GM18951 (cell line): Measurements from ENCODE around the gene SUN3.

Source experiments
- POLR2A ChIP-seq: IDR thresholded peaks from 4 replicates; pipeline ENCODE4 v1.6.1; 2011; ENCODE audit warnings: mild to moderate bottlenecking; ENCODE audit not compliant: insufficient read length, insufficient read depth; ENCODE audit errors: extremely low read depth
- in situ Hi-C: fragments of 300-500 bp; cut with MboI; formaldehyde crosslinking; loops from one replicate; pipeline ENCODE4 v1.12.0; 2022; ENCODE audit warnings: low sequenced_read_pairs, mixed read lengths, inconsistent platforms; ENCODE audit not compliant: unreplicated experiment

Gene SUN3

GRCh38 chr7:48042216-48042615 is 13.3 kb upstream of the SUN3 start:
- in situ Hi-C loops: no loop called here
- no peak for TF ChIP-seq POLR2A

DNA sequence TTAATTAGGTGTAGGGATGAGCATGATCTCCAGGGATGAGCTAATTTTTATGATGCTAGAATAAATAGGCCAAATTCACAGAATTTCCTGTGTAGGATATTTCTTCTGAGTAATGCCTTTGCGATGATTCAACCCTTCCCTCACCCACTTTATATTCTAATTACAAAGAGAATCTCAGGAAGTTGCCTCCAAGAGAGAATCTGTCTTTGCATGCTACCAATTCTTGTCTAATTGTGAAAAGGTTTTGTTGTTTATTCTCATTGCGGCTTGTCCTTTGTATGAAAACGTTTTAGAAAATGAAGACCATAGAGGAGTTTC is 12.7 kb upstream of the SUN3 start:
- TF ChIP-seq POLR2A: no peak
- in situ Hi-C loops: no loop called here

- in situ Hi-C loops: no loop called here
These were observed 12.2 kb upstream of the SUN3 start for GRCh38 chr7:48040944-48041652.

DNA sequence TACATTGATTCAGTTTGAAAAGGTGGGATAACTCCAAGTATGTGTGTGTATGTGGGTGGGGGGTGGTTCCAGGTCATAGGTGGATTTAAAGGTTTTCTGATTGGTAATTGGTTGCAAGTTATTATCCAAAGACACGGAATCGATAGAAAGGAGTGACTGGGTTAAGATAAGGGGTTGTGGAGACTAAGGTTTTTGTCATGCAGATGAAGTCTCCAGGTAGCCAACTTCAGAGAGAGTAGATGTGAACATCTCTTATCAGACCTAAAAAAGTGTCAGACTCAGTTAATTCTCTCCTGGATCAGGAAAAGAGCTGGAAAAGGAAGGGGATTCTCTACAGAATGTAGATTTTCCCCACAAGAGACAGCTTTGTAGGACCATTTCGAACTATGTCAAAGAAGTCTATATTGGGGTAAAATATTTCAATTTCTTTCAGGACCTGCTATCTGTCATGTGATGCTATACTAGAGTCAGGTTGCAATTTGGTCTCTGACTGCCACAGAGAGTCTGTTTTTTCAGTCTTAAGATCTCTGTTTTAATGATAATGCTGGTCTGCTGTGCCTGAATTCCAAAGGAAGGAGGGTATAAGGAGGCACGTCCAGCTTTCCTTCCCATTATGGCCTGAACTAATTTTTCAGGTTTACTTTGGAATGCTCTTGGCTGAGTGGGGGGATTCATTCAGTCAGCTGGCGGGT is 10.1 kb upstream of the SUN3 start:
- in situ Hi-C loops: no loop called here
- TF ChIP-seq POLR2A: no peak

More at GRCh38 chr7:48040944-48041652, 12.2 kb upstream of the SUN3 start:
- no peak for TF ChIP-seq POLR2A

DNA sequence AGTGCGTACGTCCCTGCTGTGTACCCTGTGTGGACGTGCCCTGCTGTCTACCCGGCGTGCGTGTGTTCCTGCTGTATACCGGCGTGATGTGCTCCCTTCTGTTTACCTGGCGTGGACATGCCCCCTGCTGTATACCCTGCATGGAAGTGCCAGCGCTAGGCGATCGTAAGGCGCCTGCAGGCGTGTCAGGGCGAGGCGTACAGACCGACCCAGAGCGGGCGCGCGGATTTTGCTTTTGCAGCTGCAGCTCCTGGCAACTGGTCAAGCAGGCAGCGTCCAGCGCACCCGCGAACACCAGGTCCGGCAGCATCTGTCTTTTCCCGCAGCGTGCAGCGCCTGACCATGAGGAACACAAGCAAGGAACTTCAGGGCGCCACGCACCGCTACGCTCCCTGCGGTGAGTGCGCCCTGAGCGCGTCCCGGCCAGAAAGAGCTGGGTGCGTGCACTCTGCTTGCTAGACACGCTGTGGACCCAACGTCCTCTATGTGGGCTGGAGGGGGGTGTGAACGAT is 7.1 kb upstream of the SUN3 start:
- TF ChIP-seq POLR2A: no peak

DNA sequence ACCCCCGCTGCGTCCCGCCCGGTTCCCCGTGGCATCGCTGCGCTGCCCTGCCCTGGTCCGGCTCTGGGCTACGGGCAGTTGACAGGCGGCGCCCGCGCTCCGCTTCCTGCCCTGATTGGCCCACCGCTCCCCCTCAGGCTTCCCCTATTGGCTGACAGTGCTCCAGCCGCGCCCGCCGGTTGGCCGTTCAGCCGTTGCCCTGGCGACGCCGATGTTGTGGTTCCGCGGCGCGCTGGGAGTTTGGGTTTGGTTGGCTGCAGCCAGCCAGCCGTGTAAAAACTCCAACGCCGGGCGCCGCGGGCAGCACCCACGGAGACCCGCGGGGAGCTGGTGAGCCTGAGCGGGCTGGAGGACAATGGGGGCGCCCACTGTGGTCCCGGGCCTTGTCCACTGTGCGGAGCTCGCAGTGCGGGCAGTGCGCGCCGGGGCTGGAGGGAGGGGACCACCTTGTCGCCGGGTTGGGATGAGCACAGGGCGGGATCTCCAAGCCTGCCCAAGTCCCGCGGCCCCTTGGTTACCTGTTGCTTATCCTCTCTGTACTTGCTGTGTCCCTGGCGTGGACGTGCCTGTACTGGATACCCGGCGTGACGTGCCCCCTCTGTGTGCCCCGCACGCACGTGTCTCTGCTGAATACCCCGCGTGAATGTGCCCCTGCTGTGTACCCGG is 6.5 kb upstream of the SUN3 start, which contains the start of gene C7orf57:
C7orf57 (plus strand) TSS at position 243 of the 666 bp plus-strand sequence. CDS start 766 bp downstream, outside the sequence.
- in situ Hi-C loops: no loop called here
- TF ChIP-seq POLR2A: no peak

More for the DNA sequence above, 7.1 kb upstream of the SUN3 start:
- in situ Hi-C loops: no loop called here

GRCh38 chr7:48033922-48034321 is 5.0 kb upstream of the SUN3 start:
- in situ Hi-C loops: no loop called here
- TF ChIP-seq POLR2A: no peak

- no peak for TF ChIP-seq POLR2A
- in situ Hi-C loops: no loop called here
These were observed 2.2 kb upstream of the SUN3 start for GRCh38 chr7:48031111-48031510.

DNA sequence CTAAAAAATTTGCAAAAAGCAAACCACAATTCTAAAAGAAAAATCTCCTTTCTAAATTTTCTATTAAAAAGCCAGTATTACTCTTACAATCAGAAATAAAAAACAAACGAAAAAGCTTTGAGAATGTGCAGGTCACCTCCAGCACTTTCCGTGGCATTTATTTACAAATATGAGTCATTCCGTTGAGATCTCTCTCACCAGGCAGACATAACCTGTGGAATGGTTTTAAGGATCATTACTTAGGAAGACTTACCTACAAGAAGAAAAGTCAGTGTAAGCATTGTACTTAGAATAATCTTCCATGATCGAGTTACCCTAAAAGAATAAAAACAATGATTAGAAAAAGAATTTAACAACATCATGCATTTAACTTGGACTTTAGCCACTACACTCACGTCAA is 3.3 kb downstream of the SUN3 start:
- in situ Hi-C loops: no loop called here
- no peak for TF ChIP-seq POLR2A

DNA sequence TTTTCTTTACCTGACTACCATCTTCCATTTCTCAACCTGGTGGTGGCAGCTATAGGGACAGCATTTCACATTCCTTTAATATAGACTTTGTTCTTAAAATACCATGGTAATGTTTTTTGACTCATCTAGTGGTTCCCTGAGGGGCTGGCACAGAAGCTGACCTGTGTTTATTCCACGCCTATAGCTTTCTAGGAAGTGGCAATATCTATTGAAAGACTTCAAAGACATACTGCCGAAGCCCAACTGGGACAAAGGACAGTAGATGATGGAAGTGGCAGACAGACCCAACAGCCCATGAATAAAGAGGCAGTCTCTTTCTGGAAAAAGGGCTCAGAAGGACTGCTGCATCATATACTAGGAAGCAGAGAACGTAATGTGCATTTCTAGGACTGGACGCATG is 11.2 kb downstream of the SUN3 start:
- in situ Hi-C loops: no loop called here
- no peak for TF ChIP-seq POLR2A

DNA sequence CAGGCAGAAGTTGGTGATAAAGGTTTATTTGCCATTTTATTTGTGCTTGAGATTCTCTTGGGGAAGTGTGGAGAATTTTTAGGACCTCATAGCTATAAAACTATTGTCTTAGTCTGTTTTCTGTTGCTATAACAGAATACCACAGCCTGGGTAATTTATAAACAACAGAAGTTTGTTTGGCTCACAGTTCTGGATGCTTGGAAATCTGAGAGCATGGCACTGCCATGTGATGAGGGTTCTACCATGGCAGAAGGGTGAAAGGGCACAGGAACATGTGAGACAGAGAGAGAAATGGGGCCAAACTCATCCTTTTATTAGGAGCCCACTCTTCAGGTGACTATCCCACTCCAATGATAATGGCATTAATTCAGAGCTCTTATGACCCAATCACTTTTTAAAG is 12.3 kb downstream of the SUN3 start:
- no peak for TF ChIP-seq POLR2A
- in situ Hi-C loops: no loop called here

GRCh38 chr7:48011951-48012350 is 17.0 kb downstream of the SUN3 start:
- in situ Hi-C loops: no loop called here
- TF ChIP-seq POLR2A: no peak

DNA sequence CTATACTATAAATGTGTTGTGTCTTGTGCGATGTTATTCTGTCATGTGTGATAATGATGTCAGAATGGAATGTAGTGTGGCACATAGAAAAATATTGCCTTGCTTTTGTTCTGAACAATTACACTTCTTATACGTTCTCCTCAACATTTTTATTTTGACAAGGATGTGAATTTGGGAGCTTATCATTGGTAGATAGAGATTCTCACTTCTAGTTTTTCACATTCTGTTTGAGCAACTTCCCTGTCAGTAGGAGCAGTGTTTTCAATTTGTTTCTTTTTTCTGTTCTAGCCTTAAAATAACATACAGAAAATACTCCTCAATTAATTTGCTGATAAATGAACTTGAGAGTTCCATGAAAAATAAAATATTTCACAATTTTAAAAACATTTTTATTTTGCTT is 17.6 kb downstream of the SUN3 start:
- in situ Hi-C loops: no loop called here
- no peak for TF ChIP-seq POLR2A
